Middle frontal gyrus (tissue), 1 donor: ENCODE measurements around the gene ARHGAP6.
"Not testable (repeated sequence)": the region's sequence is repeated elsewhere in the genome, so short reads cannot be mapped to it uniquely, and the experiment has no call there.

Source experiments
- DNase-seq: peaks from one replicate; pipeline ENCODE4 v3.0.0-alpha.2; 2015; ENCODE audit warnings: low spot score; ENCODE audit errors: extremely low spot score

ARHGAP6 gene

GRCh38 chrX:11531226-11531625, 134.5 kb downstream of the ARHGAP6 start:
- no peak for DNase-seq

GRCh38 chrX:11530621-11531020, 135.1 kb downstream of the ARHGAP6 start:
- no peak for DNase-seq

- no peak for DNase-seq
These were observed 137.1 kb downstream of the ARHGAP6 start for GRCh38 chrX:11528623-11529022.

- no peak for DNase-seq
These were observed 140.0 kb downstream of the ARHGAP6 start for GRCh38 chrX:11525685-11526084.

- DNase-seq = not testable (repeated sequence)
These were observed 146.5 kb downstream of the ARHGAP6 start for GRCh38 chrX:11519234-11519633.

GRCh38 chrX:11509786-11510185, 155.9 kb downstream of the ARHGAP6 start:
- no peak for DNase-seq

- no peak for DNase-seq
These were observed 161.5 kb downstream of the ARHGAP6 start for GRCh38 chrX:11504234-11504633.

GRCh38 chrX:11499076-11500044, 166.4 kb downstream of the ARHGAP6 start:
- DNase-seq = no peak

GRCh38 chrX:11491375-11491774, 174.3 kb downstream of the ARHGAP6 start:
- DNase-seq = not testable (repeated sequence)

GRCh38 chrX:11484290-11484689, 181.4 kb downstream of the ARHGAP6 start:
- no peak for DNase-seq

- no peak for DNase-seq
These were observed 184.7 kb downstream of the ARHGAP6 start for GRCh38 chrX:11481035-11481434.

- no peak for DNase-seq
These were observed 185.1 kb downstream of the ARHGAP6 start for GRCh38 chrX:11480626-11481025.

- no peak for DNase-seq
These were observed 186.8 kb downstream of the ARHGAP6 start for GRCh38 chrX:11478911-11479310.

- no peak for DNase-seq
These were observed 187.7 kb downstream of the ARHGAP6 start for GRCh38 chrX:11478026-11478425.

GRCh38 chrX:11474576-11474975, 191.1 kb downstream of the ARHGAP6 start:
- DNase-seq = no peak

GRCh38 chrX:11474021-11474420, 191.7 kb downstream of the ARHGAP6 start:
- no peak for DNase-seq

GRCh38 chrX:11472879-11473278, 192.8 kb downstream of the ARHGAP6 start:
- DNase-seq = no peak

- no peak for DNase-seq
These were observed 193.3 kb downstream of the ARHGAP6 start for GRCh38 chrX:11472381-11472780.

- DNase-seq = no peak
These were observed 195.3 kb downstream of the ARHGAP6 start for GRCh38 chrX:11470250-11470974.

GRCh38 chrX:11465648-11466411, 199.9 kb downstream of the ARHGAP6 start:
- DNase-seq = no peak

GRCh38 chrX:11464836-11465463, 200.8 kb downstream of the ARHGAP6 start:
- no peak for DNase-seq
